HepG2 (cell line): ENCODE measurements around the gene LAMC3. TPM values are rescaled to one million over a fixed set of nuclear protein-coding genes. Genes with fewer than 3 reads are reported as not detected.

Experiments
- AKNA ChIP-seq: sonication (generic); formaldehyde crosslinking; IDR thresholded peaks from 2 replicates; pipeline ENCODE4 v1.4.0; 2020; ENCODE audit warnings: missing genetic modification reagents, borderline replicate concordance
- ASH2L ChIP-seq: fragments of 300-600, 200-600 bp; sonication (generic); IDR thresholded peaks from 2 replicates; pipeline ENCODE4 v1.7.0; 2017; ENCODE audit warnings: low read depth, mild to moderate bottlenecking, moderate library complexity, mixed read lengths, low read length; ENCODE audit not compliant: insufficient read length
- DZIP1 ChIP-seq: sonication (generic); formaldehyde crosslinking; IDR thresholded peaks from 2 replicates; pipeline ENCODE4 v1.5.0; 2020; ENCODE audit warnings: mild to moderate bottlenecking, missing genetic modification reagents
- HNRNPL ChIP-seq: fragments of 200-400 bp; formaldehyde crosslinking; IDR thresholded peaks from 2 replicates; pipeline ENCODE4 v1.6.1; 2017; ENCODE audit warnings: mild to moderate bottlenecking, low read depth, low read length
- MTF1 ChIP-seq: sonication (generic); formaldehyde crosslinking; IDR thresholded peaks from 2 replicates; pipeline ENCODE4 v1.5.0; 2020; ENCODE audit warnings: missing genetic modification reagents
- NFIC ChIP-seq: IDR thresholded peaks from 2 replicates; pipeline ENCODE4 v1.6.1; 2012; ENCODE audit warnings: mild to moderate bottlenecking, low read length, inconsistent platforms
- SRY ChIP-seq: sonication (generic); formaldehyde crosslinking; IDR thresholded peaks from 2 replicates; pipeline ENCODE4 v1.8.0; 2022; ENCODE audit warnings: mild to moderate bottlenecking, missing genetic modification reagents
- TFDP2 ChIP-seq: sonication (generic); formaldehyde crosslinking; IDR thresholded peaks from 2 replicates; pipeline ENCODE4 v1.4.0; 2020; ENCODE audit warnings: missing genetic modification reagents
- TFE3 ChIP-seq: IDR thresholded peaks from 2 replicates; pipeline ENCODE4 v1.6.1; 2016
- YEATS2 ChIP-seq: sonication (generic); formaldehyde crosslinking; IDR thresholded peaks from 2 replicates; pipeline ENCODE4 v1.4.0; 2020; ENCODE audit warnings: missing genetic modification reagents, borderline replicate concordance
- ZBED4 ChIP-seq: sonication (generic); formaldehyde crosslinking; IDR thresholded peaks from 2 replicates; pipeline ENCODE4 v1.4.0; 2020; ENCODE audit warnings: missing genetic modification reagents, borderline replicate concordance
- ZNF333 ChIP-seq: sonication (generic); formaldehyde crosslinking; IDR thresholded peaks from 2 replicates; pipeline ENCODE4 v1.4.0; 2020; ENCODE audit warnings: mild to moderate bottlenecking, missing genetic modification reagents, borderline replicate concordance
- ZNF501 ChIP-seq: sonication (generic); formaldehyde crosslinking; IDR thresholded peaks from 2 replicates; pipeline ENCODE4 v1.5.1; 2020; ENCODE audit warnings: mild to moderate bottlenecking, moderate library complexity, missing genetic modification reagents
- polyA plus RNA-seq, 8 experiments: library from polyadenylated mRNA; depleted of rRNA in 3 of 8; stranded (reverse) in 7 of 8; unstranded in 1 of 8; fragments of >200 nt; fragmentation: Illumina TruSeq in 4 of 8; extraction: Trizol in 4 of 8; gene quantifications; 2 replicates each; pipeline versions ENCODE4 v1.2.1 to v1.2.3, GENCODE V29; 2011 to 2016; ENCODE audit warnings: low read depth in 4 of 8, missing spikeins in 1 of 8, mixed read lengths in 1 of 8; ENCODE audit not compliant: insufficient read depth in 1 of 8
- total RNA-seq, 5 experiments: library from RNA; depleted of rRNA; stranded (reverse); fragments of >200 nt; fragmentation: Illumina TruSeq; extraction: Trizol; gene quantifications; 2 replicates each; pipeline ENCODE4 v1.2.3, GENCODE V29; 2016; ENCODE audit warnings: low read depth in 1 of 5

LAMC3 gene
- total and polyA plus RNA-seq, 2 of the 13 experiments (the other 11 are each of a cell fraction or from before 2014, with no cell fraction given): 0.07 to 0.57 TPM

- TF ChIP-seq DZIP1 (no peak), ZNF501 (CRISPR knock-in tag) (peak; percentile 83), MTF1 (no peak), ZNF333 (CRISPR knock-in tag) (no peak), ZBED4 (CRISPR knock-in tag) (peak; percentile 76), ASH2L (peak; percentile 94), AKNA (no peak), TFDP2 (CRISPR knock-in tag) (peak; percentile 96), NFIC (no peak), YEATS2 (peak; percentile 99), SRY (CRISPR knock-in tag) (peak; percentile 92), HNRNPL (peak; percentile 79; the same call in 1 of the 2 replicates), TFE3 (peak; percentile 58)
These were observed 116.5 kb downstream of the LAMC3 start, which contains the start of gene NUP214 (continued) for GRCh38 chr9:131125288-131126058.
